HG03135 (cell line): ENCODE results near the gene TMEM42.

Source experiments
- ATAC-seq: cut with Tn5 transposase; IDR thresholded peaks from one replicate; pipeline ENCODE4 v1.9.1; 2021; ENCODE audit warnings: mild to moderate bottlenecking, moderate library complexity; ENCODE audit not compliant: unreplicated experiment

The TMEM42 gene

DNA sequence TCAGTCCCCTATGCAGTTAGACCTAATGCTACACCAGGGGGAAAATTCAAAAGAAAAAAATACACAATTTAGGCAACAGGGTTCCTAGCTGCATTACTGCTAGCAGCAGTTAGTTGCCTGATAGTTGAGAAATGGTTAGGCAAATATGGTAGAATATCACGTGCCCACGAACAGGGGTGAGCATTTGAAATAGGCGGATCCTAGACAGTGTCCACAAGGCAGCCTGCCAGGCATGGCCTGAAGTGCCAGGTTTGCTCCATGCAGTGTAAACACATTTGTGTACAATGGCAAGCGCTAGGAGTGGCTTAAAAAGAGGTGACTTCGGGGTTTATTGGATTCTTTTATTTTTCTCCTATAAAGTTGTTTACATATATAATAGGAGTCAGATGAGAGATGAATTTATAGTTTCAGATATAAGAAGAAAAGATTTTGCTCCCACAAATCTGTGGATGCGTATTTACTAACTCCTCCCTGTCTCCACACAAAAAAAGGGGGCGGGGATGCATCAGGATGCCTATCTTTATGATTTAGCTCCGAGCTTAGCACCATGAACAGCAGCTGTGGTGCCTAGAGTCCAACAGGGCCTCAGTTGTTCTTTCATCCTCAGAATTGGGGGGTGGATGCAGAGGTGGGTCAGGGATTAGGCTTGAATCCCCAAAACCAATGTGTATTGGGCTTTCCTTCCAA lies 8.8 kb downstream of the TMEM42 start:
- ATAC-seq, result no peak

DNA sequence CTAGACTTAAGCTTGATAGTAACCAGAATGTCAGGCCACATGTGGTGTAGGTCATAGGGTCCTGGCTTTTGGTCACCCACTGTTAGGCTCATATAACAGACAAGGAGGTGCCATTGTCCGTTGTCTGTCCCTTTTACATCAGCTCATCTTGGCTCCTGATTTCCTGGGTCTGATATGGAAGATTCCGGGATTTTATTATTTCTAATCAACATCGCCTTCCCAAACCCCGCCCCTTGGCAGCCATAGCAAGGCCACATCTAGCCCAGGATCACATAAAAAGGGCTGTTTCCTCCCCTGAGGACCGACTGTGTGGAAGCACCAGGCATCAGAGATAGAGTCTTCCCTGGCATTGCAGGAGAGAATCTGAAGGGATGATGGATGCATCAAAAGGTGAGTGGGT lies 12.6 kb downstream of the TMEM42 start, which contains the start of gene TGM4:
Gene TGM4, plus strand, starts transcription at position 301 of the 400 bp plus-strand sequence. Its CDS starts 71 bp downstream, at position 372.
- no peak for ATAC-seq

DNA sequence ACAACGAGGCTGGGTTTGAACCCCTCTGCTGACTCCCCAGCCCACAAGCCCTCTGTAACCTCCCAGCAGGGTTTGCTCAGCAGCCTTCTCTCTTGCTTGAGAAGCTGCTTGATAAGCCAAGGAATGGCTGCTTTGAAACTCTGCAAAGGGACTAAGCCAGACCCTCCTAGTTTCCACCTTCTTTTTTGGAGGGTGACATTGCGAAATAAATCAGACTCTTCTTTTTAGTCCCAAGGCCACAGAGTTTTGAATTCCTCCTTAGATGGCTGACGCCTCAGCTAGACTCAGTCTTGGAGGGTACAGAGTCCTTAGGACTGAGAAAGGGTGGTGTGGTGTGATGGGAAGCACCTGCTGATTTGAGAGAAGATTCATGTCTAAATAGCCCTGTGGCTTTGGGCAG lies 13.9 kb downstream of the TMEM42 start:
- ATAC-seq, result no peak

DNA sequence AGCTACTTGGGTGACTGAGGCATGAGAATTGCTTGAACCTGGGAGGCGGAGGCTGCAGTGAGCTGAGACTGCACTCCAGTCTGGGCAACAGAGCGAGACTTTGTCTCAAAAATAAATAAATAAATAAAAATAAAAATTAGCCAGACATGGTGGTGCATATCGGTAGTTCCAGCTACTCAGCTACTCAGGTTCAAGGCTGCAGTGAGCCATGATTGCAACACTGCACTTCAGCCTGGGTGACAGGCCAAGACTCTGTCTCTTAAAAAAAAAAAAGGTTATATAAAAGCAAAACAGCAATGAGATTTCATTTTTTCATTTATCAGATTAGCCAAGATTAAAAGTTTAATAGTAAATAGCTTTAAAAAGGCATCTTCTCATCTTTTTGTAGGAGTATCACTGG lies 15.6 kb downstream of the TMEM42 start:
- ATAC-seq, result no peak

GRCh38 chr3:44880284-44880683 lies 18.6 kb downstream of the TMEM42 start:
- no peak for ATAC-seq

- ATAC-seq, result no peak
Observed at GRCh38 chr3:44883213-44883955, 21.7 kb downstream of the TMEM42 start.

GRCh38 chr3:44883999-44884431 lies 22.3 kb downstream of the TMEM42 start:
- no peak for ATAC-seq

GRCh38 chr3:44885618-44886017 lies 23.9 kb downstream of the TMEM42 start:
- ATAC-seq, result no peak

GRCh38 chr3:44886561-44886960 lies 24.8 kb downstream of the TMEM42 start:
- ATAC-seq, result no peak

DNA sequence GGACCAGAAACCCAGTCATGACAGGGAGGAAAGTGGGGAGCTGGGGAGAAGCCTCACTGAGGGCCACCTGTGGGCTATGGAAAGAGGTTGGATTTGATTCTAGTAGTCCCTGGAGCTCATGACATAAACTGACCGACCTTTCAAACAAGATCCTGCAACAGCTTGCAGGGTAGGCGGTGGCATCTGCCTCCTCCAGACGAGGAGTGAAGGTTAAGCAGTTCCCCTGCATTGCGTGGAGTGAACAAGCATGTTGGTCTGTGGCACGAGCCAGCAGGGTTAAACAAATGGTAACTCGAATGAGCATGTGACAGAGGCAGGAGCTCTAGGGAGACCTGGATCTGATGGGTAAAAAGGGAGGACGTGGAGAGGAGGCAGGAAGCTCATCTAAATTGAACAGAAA lies 25.4 kb downstream of the TMEM42 start:
- ATAC-seq, result no peak

DNA sequence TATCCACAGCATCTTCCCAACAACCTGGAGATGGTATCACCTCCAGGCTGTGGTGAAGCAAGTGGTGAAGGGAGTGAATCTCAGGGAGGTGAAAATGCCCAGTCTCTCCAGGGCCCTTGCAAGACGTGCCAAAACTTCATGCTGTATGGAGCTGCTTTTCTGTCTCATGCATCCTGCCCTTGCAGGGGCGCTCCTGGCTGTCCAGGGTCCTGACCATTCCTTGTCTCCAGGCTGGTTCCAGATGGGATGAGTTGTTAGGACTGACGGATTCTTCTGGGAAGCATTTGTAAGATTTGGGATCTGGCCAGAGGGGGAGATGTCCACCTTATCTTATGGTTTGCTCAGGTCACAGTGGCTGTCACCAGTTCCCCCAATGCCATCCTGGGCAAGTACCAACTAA lies 28.5 kb downstream of the TMEM42 start:
- ATAC-seq, result no peak

- ATAC-seq, result no peak
Observed at GRCh38 chr3:44890852-44891251, 29.1 kb downstream of the TMEM42 start.

DNA sequence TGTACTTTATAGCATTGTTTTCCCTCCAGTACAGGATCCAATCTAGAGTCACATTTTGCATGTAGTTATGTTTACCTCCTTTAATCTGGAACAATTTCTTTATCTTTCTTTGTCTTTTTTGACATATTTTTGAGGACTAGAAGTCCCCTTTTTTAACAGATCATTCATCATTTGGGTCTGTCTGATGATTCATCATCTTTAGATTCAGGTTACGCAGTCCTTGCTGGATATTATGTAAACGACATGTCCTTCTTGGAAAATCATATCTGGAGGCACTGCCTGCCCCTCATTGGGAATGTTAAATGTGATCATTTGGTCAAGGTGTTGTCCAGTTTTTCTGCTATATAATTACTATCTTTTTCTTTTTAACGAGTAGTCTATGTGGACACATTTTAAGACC lies 31.0 kb downstream of the TMEM42 start:
- no peak for ATAC-seq

- ATAC-seq, result no peak
Observed at GRCh38 chr3:44893097-44893496, 31.4 kb downstream of the TMEM42 start.

DNA sequence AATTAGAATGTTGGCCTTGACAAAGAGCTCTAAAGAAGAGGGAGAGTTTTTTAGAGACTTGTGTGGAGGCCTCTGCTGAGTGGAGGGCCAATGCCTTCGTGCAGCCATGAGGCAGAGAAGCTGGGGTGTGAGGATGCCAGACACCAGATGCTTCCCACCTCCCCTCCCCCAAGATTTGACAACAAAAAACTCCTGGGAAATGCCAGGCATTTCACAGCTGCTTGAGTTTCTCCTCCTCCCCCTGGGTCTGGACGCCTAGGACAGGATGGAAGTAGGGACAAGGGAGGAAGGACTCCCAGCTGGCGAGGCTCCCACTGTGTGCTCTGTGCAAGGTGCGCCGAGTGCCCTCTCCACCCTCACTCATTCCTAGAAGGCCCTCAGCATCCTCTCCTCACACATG lies 32.8 kb downstream of the TMEM42 start:
- no peak for ATAC-seq

- no peak for ATAC-seq
Observed at GRCh38 chr3:44896440-44896839, 34.7 kb downstream of the TMEM42 start.

GRCh38 chr3:44899683-44900367 lies 38.1 kb downstream of the TMEM42 start:
- ATAC-seq, result no peak

DNA sequence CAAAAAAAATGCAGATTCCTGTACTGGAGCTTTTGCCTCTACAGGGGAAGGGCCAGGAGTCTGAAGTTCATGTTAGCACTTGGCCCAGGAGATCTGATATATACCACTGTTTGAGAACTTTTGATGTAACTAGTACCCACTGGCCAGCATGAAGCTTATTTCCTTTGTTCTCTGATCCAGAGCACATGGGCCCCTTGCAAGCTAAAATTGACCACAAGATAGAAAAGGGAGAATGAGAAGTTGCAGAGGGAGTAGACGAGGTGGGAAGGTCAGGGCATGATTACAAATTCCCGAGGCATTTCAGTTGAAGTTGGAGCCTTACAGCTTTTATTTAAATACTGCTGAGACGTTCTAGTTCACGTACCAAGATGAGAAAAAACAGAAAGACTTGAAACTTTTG lies 40.9 kb downstream of the TMEM42 start:
- no peak for ATAC-seq

- ATAC-seq, result no peak
Observed at GRCh38 chr3:44903314-44903713, 41.6 kb downstream of the TMEM42 start.

- ATAC-seq, result no peak
Observed at GRCh38 chr3:44903751-44904150, 42.0 kb downstream of the TMEM42 start.

- ATAC-seq, result no peak
Observed at GRCh38 chr3:44905446-44906157, 43.9 kb downstream of the TMEM42 start.
